ENCODE data around the gene SORL1.

Gene SORL1

DNA sequence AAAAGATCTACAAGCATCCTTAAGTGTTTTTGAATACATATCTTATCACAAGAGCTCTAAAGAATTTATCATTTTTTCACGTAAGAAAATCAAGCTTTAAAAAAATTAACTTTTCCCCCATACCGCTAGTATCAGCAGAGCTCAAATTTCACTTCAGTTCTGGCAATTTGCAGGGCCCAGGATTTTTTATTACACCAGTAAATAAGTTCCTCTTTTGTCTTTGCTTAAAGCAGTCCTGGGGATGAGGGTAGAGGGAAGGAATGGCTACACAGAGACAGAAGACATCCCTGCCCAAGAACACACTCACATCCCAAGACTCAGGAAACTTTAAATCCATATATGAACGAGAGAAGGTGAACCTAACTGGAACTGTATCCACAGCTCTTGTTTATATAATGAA, 22.6 kb upstream of the SORL1 start:
- no peak for DNase-seq (ENCODE audit: low read depth)

DNA sequence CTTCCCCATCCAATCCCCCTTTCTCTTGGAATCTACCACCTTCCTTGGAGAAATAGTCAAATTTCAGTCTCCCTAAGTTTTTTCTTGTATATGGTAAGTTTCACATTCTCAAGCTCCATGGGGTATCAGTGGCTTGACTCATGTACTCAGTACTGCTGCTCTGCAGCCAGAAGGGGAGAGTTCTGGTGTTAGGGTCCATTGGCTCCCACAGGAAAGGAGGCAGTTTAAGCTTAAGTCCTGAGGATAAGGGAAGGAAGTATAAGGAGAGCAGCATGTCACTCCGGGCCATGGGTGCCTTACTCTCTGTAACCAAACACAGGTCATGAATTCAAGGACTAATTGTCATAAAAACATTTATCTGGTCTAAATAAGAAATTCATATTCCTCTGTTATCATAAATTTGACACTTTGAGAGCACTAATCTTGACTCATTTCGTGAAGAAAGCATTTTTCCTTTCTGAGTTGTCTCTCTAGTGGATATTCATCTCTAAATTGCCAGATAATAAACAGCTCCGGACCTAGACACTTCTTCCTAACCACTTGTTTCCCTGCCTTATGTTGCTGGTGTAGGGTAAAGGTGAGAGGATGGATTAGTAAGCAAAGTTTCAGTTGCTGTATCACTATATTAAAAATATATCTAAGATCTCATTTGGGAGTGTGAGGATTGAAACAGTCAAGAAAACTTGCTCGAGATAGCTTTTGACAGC, 20.1 kb upstream of the SORL1 start:
- no peak for DNase-seq (ENCODE audit: low read depth)

- DNase-seq (ENCODE audit: low read depth), result no peak
Observed at GRCh38 chr11:121435132-121435531, 17.0 kb upstream of the SORL1 start.

GRCh38 chr11:121435551-121436511, 16.3 kb upstream of the SORL1 start:
- no peak for DNase-seq (ENCODE audit: low read depth)

DNA sequence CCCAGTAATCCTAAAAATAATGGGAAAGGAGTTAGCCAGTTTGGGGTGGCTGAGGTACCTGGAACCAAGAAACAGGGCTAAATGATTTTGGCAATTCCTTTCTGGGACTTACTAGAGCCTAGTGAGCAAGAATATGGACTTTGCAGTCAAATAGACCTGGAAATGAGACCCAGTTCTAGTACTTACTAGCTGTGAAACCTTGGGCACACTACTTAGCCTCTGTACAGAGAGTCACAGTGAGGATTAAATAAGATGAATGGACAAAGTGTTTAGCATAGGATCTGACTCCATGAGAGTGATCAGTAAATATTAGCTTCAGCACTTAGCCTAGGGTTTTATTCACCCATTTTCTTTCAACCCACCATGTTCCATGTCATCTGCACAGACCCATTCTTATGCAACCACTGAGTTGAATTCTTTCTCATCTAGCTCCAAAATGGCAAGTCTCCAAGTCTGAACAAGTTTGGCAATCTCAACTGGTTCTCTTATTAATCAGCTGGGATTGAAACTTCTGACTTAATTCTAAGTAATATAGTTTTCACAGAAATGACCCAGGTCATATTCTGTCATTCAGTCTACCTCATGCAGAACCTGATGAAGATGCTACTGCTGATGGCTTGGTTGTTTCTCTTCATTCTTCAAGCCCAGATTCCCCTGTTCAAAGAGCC, 15.0 kb upstream of the SORL1 start:
- peak; percentile 71 for DNase-seq (ENCODE audit: low read depth)

DNA sequence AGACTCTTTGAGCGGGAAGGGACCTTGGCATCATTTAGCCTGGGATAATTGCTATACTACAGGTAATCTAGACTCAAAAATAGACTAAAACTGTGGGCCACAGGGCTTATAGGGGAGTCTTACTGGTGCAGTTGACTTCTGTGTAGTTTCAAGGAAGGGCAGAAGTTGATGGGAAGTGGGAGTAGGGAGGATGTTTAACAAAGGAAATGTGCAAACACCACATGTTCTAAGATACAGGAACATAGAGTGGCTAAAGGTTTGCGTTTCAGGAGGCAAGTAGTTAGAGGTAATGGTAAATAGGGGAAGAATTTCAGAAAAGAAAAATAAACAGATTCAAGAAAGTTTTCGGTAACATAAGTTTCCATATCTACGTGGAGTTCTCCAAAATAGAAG, 14.4 kb upstream of the SORL1 start:
- DNase-seq (ENCODE audit: low read depth), result no peak

GRCh38 chr11:121439337-121439736, 12.8 kb upstream of the SORL1 start:
- no peak for DNase-seq (ENCODE audit: low read depth)

GRCh38 chr11:121439759-121440158, 12.4 kb upstream of the SORL1 start:
- DNase-seq (ENCODE audit: low read depth), result no peak

GRCh38 chr11:121441521-121441920, 10.6 kb upstream of the SORL1 start:
- no peak for DNase-seq (ENCODE audit: low read depth)

DNA sequence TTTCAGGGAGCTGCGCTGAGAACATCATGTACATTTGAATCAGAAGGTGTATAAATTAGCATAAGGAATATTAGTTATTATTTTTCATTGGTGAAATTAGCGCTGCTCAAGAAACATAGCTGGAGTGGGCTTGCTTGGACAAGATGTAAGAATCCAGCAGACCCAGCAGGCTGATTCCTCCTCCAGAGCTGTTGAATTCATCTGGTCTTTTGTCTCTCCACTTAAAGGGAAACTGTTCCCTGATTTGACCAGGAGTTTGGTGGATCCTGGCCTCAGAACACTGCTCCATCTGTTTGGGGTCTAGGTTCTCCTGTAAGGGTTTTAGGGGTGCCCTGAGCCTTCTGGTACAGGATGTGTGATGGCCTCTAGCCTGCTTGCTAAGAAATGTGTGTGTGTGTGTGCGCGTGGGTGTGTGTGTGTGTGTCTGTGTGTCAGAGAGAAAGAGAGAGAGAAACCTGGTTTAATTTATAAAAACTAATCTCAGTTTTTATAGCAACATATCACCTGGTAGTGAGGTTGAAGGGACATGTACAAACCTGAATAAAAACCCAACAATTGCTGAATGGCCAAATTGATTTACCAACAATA, 8.3 kb upstream of the SORL1 start:
- DNase-seq (ENCODE audit: low read depth), result no peak

DNA sequence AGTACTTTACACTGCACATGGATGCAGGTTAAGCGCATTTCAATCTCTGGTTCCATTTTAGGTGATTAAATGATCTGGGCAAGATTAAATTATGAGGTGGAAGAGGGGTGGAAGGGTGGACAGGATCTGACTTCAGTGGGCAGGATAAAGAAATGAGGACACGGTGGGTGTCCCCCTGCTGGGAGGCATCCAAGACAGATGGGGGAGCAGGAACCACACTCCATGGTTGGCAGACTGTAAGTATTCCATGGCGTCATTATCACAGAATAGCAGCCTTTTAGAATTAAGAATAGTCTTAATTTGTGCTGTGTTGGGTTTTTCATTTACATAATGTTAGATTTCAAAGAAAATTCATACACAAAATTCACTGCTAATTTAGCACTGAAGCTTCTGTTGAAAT, 7.6 kb upstream of the SORL1 start:
- no peak for DNase-seq (ENCODE audit: low read depth)

DNA sequence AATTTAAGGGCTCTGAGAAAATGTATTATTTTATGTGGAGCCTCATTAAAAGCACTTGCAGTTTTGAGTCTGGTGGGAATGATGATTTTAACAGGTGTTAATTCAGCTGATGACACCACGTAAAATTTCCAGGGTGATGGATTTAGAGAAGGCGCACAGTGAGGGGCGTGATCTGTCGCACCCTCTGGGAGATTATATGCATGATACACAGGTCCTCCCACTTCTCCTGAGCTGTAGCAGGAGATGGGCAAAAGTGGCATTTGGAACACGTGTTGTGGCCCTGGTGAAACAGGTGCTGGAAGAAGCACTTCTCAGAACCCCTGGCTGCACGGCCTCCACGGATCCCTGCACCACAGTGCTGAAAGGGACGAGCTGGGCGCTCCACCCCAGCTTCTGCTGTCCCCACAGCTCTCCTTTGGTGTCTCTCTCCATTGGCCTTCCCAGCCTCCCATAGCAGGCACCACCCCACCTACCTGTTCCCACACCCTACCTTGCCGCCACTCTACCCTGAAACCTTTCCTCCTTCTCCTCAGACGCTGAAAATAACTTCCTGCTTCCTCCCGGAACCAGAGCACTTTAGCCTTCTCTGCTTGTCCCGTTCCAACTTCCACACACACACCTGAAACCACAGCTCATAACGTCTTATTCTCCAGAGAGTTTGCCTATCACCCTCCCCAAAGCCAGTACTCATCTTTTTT, 6.9 kb upstream of the SORL1 start:
- DNase-seq (ENCODE audit: low read depth), result no peak

- DNase-seq (ENCODE audit: low read depth), result peak; percentile 36
Observed at GRCh38 chr11:121446752-121447156, 5.4 kb upstream of the SORL1 start.

DNA sequence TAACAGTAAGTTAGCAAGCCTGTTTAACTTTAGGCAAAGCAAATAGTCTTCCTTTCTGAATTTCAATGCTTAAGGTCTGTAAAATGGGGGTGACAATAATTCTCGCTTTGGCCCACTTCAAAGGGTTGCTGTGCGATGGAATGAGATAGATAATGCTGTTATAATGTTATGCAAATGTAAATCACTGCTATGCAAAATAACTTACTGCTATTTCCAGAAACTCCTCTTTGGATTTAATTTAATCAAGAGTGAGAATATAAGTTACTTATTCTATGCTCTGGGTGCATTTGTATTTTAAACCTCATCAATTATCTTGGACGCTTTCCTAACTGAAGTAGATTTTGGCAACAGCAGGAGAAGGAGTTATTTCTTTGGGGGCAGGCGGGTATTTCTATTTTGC, 4.1 kb upstream of the SORL1 start:
- no peak for DNase-seq (ENCODE audit: low read depth)

DNA sequence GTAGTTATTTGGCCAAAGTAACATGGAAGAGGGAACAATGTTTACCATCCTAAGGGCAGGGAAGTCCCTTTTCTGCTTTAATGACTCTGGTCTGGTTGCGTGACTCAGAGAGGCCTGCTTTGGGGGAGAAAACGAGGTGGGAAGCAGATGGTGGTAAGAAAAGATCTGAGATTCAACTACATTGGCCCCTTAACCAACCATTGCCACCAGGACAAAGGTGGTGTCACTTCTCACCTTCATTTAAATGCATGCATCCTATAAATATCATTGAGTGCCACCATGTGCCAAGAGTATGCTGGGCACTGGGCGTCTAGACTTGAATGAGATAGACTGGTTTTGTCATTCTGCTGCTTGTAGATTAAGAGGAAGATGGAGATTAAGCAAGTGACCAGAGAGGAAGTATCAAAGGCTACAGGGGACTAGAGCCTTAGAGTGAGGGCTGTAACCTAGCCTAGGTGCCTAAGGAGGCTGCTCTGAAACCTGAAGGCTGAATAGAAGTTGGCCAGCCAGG, 3.6 kb upstream of the SORL1 start:
- no peak for DNase-seq (ENCODE audit: low read depth)

DNA sequence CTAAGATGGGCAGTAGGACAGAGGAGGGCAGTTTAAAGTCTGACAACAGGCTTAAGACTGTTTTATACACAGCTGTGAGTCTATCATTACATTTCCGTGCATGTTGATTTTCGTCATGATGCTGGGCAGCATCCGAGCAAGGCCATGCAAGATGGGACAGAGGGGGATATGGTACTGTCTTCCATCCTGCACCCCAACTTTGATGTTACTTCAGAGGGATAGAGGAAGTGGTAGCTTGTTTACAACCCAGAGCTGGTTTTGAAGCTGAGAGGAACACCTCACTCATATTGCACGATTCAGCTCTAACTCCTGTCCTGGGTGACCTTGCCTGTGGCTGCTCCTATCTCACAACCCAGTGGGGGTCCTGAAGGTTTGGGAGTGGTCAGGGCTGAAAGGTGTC, 3.0 kb upstream of the SORL1 start:
- no peak for DNase-seq (ENCODE audit: low read depth)

- DNase-seq (ENCODE audit: low read depth), result no peak
Observed at GRCh38 chr11:121449626-121450025, 2.5 kb upstream of the SORL1 start.

GRCh38 chr11:121450401-121450800, 1.7 kb upstream of the SORL1 start:
- no peak for DNase-seq (ENCODE audit: low read depth)

DNA sequence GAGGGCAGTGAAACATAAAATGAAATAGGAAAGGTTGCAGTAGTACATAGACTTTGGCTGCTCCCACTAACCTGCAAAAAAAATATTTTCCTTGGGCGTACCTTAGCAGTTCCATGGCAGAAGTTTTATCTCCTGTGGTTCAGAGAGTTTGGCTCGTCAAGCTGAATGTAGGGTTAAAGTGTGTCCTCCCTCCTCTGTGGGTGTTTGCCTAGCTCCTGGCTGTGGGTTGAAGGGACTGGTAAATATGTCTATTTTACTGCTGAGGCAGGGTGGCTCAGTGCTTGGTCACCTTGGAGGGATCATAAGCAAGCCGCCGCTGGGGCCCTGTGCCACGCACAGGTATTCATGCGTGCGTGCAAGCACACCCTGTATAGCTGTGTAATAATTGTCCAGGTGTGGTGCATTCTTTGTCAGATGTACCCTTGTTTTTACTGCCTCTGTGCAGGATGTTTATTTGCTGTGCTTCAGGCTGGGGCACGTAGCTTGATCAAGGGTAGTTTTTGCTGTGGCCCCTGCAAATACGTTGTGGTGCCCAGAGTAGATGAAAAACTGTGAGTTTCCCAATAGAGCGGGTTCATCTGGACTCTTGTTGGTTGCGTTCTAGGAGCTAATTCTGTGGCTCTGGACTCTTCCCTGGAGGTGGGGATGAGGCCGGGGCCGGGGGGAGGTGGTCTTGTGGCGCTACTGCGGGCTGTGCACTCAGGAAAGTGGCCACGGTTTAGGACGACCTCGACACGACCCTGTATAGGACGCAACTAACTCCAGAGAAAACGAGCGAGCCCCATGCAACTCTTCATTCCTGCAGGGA, 732 bp upstream of the SORL1 start:
- no peak for DNase-seq (ENCODE audit: low read depth)

DNA sequence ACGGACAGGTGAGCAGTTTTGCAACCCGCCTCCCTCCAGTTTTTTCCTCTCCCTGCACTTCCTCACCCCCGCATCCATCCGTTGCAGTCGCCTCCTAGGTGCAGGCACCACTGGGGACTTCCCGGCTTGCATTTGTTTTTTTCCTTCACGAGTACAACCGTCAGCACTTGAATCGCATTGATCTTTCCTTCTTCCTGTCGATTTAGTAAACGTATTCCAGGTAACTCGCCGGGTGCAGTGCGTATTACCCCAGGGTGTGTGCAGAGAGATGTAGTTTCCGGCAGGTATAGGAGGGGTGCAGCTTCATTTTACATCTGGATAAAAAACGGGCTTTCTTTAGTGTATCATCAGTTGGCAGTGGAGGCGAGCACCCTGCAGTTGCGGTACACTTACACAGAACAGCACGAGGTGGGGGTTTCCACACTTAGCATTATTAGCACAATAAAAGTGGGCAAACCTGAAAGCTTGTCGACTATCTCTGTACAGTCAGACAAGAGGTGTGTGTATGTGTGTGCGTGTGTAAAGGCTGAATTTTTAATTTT, 566 bp downstream of the SORL1 start, which contains the start of gene SORL1-AS1:
TSS of gene SORL1-AS1 (minus strand) at position 359 of the 542 bp plus-strand sequence.
- DNase-seq (ENCODE audit: low read depth), result no peak

Measured in iris pigment epithelial cell (primary cell).